CD4-positive, alpha-beta T cell treated with Interferon gamma for 1 hour (primary cell): Measurements from ENCODE around the gene CLCN7.
"Not testable (repeated sequence)": the region's sequence is repeated elsewhere in the genome, so short reads cannot be mapped to it uniquely, and the experiment has no call there.

Source experiments
- DNase-seq: peaks from one replicate; pipeline ENCODE4 v3.0.0-alpha.2; 2020

The CLCN7 gene

GRCh38 chr16:1486551-1487390 is 11.9 kb upstream of the CLCN7 start:
- DNase-seq = no peak

- no peak for DNase-seq
Measured at GRCh38 chr16:1485847-1486496, 11.1 kb upstream of the CLCN7 start.

GRCh38 chr16:1481906-1482835 is 7.3 kb upstream of the CLCN7 start:
- DNase-seq = no peak

GRCh38 chr16:1478937-1479336 is 4.1 kb upstream of the CLCN7 start:
- not testable (repeated sequence) for DNase-seq

GRCh38 chr16:1477033-1477432 is 2.2 kb upstream of the CLCN7 start:
- DNase-seq = no peak

GRCh38 chr16:1475552-1476114 is 805 bp upstream of the CLCN7 start:
- DNase-seq = no peak

GRCh38 chr16:1474082-1474795 is 589 bp downstream of the CLCN7 start:
- no peak for DNase-seq

GRCh38 chr16:1472974-1473373 is 1.9 kb downstream of the CLCN7 start:
- no peak for DNase-seq

GRCh38 chr16:1471569-1472194 is 3.1 kb downstream of the CLCN7 start:
- DNase-seq = no peak

- DNase-seq = peak; percentile 51
Measured at GRCh38 chr16:1470481-1471251, 4.2 kb downstream of the CLCN7 start.

GRCh38 chr16:1469693-1470201 is 5.1 kb downstream of the CLCN7 start:
- peak; percentile 35 for DNase-seq

GRCh38 chr16:1469141-1469540 is 5.7 kb downstream of the CLCN7 start:
- not testable (repeated sequence) for DNase-seq

- DNase-seq = no peak
Measured at GRCh38 chr16:1468426-1468810, 6.4 kb downstream of the CLCN7 start.

- DNase-seq = no peak
Measured at GRCh38 chr16:1466968-1467521, 7.8 kb downstream of the CLCN7 start.

- DNase-seq = no peak
Measured at GRCh38 chr16:1466054-1466453, 8.8 kb downstream of the CLCN7 start.

- DNase-seq = no peak
Measured at GRCh38 chr16:1465567-1465915, 9.3 kb downstream of the CLCN7 start.

GRCh38 chr16:1464894-1465566 is 9.8 kb downstream of the CLCN7 start:
- DNase-seq = no peak

- no peak for DNase-seq
Measured at GRCh38 chr16:1464196-1464893, 10.5 kb downstream of the CLCN7 start.

GRCh38 chr16:1461146-1461545 is 13.7 kb downstream of the CLCN7 start:
- DNase-seq = no peak
